SK-MEL-5 (cell line): ENCODE data around the gene SRRM2. TPM values are rescaled to one million over a fixed set of nuclear protein-coding genes. Genes with fewer than 3 reads are reported as not detected.
A peak's percentile ranks its signal among the peaks of the same experiment; 100 is the strongest.
"Not testable (repeated sequence)": the region's sequence is repeated elsewhere in the genome, so short reads cannot be mapped to it uniquely, and the experiment has no call there.

Source experiments
- DNase-seq: peaks from one replicate; pipeline ENCODE4 v3.0.0-alpha.2; 2016; ENCODE audit warnings: low read depth, low spot score
- in situ Hi-C: cut with HindIII; loops from 2 replicates; pipeline ENCODE4 v1.10.0; 2016; ENCODE audit warnings: low sequenced_read_pairs, high pct_unique_total_duplicates, low pct_unique_long_range_greater_than_20kb
- total RNA-seq: library from RNA; depleted of rRNA; stranded (reverse); fragments of >200 nt; shearing (Covaris generic); gene quantifications from 2 replicates; pipeline ENCODE4 v1.2.3, GENCODE V29; 2014

The SRRM2 gene
- total RNA-seq, 1 experiment from 2014 or later, result 21.4 TPM

DNA sequence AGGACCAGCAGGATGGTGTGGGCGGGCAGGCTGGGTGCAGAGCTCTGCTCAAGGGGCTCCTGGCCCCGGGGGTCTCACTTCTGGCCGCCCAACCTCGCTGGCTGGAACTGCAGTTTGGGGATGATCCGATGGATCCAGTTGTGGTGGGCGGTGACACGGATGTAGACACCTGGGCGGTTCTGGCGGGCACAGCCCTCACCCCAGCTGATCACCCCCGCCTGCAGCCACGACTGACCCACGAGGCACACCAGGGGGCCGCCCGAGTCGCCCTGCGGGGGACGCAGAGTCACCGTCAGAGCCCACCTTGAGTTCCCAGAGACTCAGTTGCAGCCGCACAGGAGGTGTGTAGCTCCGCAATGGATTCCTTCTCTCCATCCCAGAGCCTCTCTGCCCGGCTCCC, 39.9 kb upstream of the SRRM2 start:
- DNase-seq, result no peak
- in situ Hi-C loops, result no loop called here

DNA sequence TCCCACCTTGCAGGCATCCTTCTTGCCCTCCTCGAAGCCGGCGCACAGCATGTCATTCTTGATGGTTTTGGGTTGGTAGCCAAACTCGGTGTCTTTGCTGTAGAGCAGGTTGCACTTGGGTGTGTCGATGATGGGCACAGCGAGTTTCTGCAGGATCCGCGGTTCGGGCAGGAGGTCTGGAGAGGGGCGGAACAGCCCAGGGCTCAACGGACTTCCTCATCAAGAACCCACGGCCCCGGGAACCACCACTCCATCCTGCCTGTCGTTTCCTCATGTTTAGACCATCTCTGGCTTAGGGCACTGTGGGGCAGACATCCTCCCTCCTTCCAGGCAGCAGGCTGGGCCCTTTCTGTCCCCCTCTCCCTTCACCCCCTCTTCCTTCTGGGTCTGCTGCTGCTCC, 38.9 kb upstream of the SRRM2 start:
- in situ Hi-C loops, result no loop called here
- no peak for DNase-seq

DNA sequence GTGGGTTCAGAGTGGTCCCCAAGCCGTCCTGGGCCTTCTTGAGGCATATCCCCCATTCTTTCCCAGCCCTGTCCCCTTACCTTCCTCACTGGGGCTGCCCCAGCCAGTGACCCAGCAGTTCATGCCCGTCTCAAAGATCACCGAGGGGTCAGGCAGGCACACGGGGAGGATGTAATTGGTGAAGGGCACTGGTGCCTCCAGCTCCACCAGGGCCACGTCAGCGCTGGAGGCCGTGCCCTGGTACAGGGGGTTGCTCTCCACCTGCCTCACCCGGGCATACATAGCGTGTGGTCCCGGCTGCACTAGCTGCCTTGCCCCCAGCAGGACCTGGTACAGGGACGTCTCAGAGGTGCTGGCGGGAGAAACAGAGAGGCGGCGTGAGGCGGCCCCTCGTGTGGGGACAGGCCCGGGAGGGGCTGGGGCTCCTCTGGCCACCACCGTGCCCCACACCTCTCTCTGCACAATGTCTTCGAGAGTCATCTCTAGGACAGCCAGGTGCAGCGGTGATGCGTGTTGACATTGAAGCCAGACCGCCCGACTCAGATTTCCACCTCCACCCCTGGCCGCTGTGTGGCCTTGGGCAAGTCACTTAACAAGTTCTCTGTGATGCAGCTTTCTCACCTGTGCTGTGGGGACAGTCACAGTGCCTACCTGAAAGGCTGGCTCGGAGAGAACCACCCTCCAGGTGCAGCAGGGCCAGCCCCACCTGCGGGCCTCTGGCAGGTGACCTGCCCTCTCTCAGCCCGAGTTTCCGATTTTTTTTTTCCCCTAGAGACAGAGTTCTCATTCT, 38.3 kb upstream of the SRRM2 start:
- in situ Hi-C loops, result no loop called here
- no peak for DNase-seq

GRCh38 chr16:2715064-2715463, 37.4 kb upstream of the SRRM2 start:
- in situ Hi-C loops, result no loop called here
- DNase-seq, result no peak

DNA sequence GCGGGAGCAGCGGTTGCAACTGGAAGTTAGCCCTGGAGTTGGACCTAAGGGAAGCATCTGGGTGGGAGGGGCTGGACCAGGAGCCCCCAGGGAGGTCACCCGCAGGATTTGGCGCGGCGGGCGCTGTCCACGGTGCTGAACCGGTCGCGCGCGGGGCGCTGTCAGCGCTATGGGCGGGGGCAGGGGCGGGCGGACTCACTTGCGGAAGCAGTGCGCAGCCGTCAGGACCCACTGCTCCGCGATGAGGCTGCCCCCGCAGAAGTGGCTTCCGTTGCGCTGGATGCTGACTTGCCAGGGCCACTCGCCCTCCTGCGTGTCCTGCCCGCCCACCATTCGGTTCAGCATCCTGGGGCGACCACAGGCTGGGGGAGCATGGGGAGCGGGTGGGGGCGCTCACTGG, 36.9 kb upstream of the SRRM2 start:
- peak; percentile 6 for DNase-seq
- in situ Hi-C loops, result no loop called here

- no peak for DNase-seq
These were observed 36.2 kb upstream of the SRRM2 start for GRCh38 chr16:2715966-2716885.

GRCh38 chr16:2716948-2717347, 35.5 kb upstream of the SRRM2 start:
- in situ Hi-C loops, result no loop called here
- DNase-seq, result no peak

More at GRCh38 chr16:2715966-2716885, 36.2 kb upstream of the SRRM2 start:
- in situ Hi-C loops, result no loop called here

- no peak for DNase-seq
- in situ Hi-C loops, result no loop called here
These were observed 34.8 kb upstream of the SRRM2 start for GRCh38 chr16:2717383-2718263.

DNA sequence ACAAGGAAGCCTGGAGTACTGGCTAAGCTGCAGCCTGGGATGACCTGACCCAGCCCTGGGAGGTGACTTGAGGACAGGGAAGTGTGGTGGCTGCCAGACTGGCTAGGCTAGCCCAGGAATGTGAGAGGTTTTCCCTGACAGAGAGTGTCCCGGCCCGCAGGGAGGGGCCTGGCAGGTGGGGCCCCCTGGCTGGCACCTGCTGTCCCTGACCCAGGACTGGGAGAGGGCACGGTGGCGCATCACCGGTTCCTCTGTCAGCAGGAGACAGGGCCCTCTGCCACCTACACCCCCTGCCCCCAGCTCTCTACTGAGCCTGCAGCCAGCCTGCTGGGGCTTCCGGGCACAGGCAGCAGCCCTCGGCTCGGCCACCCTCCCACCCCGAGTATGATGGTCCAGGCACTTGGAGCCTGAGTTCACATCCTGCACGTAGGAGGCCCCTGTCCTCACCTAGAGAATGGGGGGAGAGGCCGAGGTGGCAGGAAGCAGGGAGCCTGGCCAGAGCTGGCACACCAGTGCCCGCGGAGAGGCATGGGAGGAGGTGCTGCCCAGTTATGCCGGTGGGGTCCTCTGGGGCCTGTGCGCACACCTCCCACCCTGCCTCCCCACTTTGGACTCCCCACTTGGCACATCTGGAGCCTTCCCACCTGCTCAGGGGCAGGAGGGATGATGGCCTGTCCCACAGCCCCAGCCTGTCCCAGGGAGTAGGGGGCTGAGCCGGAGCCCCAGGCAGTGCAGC, 32.9 kb upstream of the SRRM2 start:
- in situ Hi-C loops, result no loop called here
- no peak for DNase-seq

DNA sequence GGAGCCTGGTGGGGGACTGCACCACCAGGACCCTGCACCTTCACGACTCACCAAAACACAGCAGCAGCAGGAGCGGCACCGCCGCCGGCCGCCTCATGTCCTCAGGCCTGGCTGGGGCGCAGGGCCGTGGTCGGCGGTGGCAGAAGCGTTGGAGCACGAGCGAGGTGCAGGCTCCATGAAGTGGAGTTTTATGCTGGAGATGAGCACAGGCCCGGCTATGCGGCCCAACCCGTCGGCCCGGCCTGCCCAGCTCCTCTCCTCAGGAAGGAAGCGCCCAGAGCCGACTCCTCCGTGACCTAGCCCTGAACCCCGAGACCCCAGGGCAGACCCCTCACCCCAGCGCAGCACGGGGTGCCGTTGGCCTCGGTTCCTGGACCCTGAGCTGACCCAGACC, 32.4 kb upstream of the SRRM2 start, which contains the start of gene PRSS27:
TSS of gene PRSS27 (minus strand) at position 161 of the 394 bp plus-strand sequence. CDS start at position 97, 64 bp downstream.
- in situ Hi-C loops, result no loop called here
- no peak for DNase-seq

- DNase-seq, result peak; percentile 78
- in situ Hi-C loops, result no loop called here
These were observed 31.5 kb upstream of the SRRM2 start for GRCh38 chr16:2720719-2721633.

GRCh38 chr16:2721634-2722173, 30.7 kb upstream of the SRRM2 start:
- in situ Hi-C loops, DNase-seq: not testable (repeated sequence)

GRCh38 chr16:2724088-2724676, 28.3 kb upstream of the SRRM2 start:
- DNase-seq, result no peak
- in situ Hi-C loops, result no loop called here

DNA sequence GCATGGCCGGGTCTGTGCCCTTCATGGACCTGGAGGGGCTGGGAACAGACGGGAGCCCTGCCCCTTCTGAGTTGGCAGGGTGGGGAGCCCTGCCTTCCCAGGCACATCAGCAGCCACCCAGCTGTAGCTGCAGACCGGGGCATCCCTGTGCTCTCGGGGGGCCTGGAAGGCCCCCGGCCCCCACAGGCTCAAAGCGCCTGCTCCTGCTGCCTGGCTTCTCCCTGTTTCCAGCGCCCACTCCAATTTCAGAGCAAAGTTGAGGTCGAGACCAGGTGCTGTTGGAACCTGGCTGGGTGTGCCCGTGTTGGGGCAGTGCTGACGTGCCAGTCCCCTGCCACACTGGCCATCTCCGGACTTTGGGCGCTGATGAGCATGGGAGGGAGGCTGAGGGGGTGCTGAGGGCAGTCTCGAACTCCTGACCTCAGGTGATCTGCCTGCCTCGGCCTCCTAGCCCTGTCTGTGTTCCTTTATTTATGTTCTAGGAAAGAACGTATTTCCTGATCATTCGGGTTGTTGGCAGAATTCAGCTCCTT, 27.6 kb upstream of the SRRM2 start:
- DNase-seq, result no peak
- in situ Hi-C loops, result no loop called here

DNA sequence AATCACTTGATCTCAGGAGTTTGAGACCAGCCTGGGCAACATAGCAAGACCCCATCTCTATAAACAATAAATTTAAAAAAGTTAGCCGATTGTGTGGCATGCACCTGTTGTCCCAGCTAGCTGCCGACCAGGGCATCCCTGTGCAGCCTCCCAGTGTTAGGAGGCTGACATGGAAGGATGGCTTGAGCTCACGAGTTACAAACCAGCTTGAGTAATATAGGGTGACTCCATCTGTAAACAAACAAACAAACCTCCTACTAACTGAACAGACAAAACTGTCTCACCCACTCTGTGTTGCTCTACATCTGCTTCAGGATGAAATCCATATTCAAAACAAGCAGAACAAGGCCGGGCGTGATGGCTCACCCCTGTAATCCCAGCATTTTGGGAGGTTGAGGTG, 25.5 kb upstream of the SRRM2 start:
- no peak for DNase-seq
- in situ Hi-C loops, result no loop called here
